LHCN-M2 (cell line): ENCODE measurements around the gene STIM1. TPM values are rescaled to one million over a fixed set of nuclear protein-coding genes. Genes with fewer than 3 reads are reported as not detected.

Source experiments
- DNase-seq: peaks from one replicate; pipeline ENCODE4 v3.0.0-alpha.2; 2012; ENCODE audit warnings: low read depth
- total RNA-seq: library from RNA; depleted of rRNA; stranded (reverse); fragments of >200 nt; gene quantifications from 2 replicates; pipeline ENCODE4 v1.2.3, GENCODE V29; 2014; rRNA removed

STIM1 gene
- total RNA-seq, 1 experiment from 2014 or later, result 25.0 TPM

GRCh38 chr11:4102711-4103110 is 247.2 kb downstream of the STIM1 start:
- DNase-seq, result no peak

- no peak for DNase-seq
Observed at GRCh38 chr11:4103269-4103668, 247.8 kb downstream of the STIM1 start.

- peak; percentile 36 for DNase-seq
Observed at GRCh38 chr11:4105916-4106315, 250.5 kb downstream of the STIM1 start.

GRCh38 chr11:4111834-4112233 is 256.4 kb downstream of the STIM1 start:
- no peak for DNase-seq

GRCh38 chr11:4115128-4115527 is 259.7 kb downstream of the STIM1 start:
- DNase-seq, result no peak

GRCh38 chr11:4118107-4118506 is 262.6 kb downstream of the STIM1 start:
- DNase-seq, result no peak

GRCh38 chr11:4123218-4123617 is 267.8 kb downstream of the STIM1 start:
- no peak for DNase-seq

GRCh38 chr11:4125141-4125540 is 269.7 kb downstream of the STIM1 start:
- DNase-seq, result peak; percentile 33

GRCh38 chr11:4127357-4127756 is 271.9 kb downstream of the STIM1 start:
- no peak for DNase-seq

GRCh38 chr11:4130219-4130618 is 274.8 kb downstream of the STIM1 start:
- DNase-seq, result peak; percentile 37

GRCh38 chr11:4134806-4135205 is 279.3 kb downstream of the STIM1 start:
- DNase-seq, result peak; percentile 61

GRCh38 chr11:4138497-4138896 is 283.0 kb downstream of the STIM1 start:
- DNase-seq, result no peak

- peak; percentile 5 for DNase-seq
Observed at GRCh38 chr11:4140067-4140636, 284.7 kb downstream of the STIM1 start.

Other genes starting within 250 kb of the STIM1 start
- 0.11 TPM in 1 of 2 replicates, not detected in the other for gene ART5, start 213.7 kb upstream of the STIM1 start, total RNA-seq
- not detected in 2 replicates for gene ART1, start 210.5 kb upstream of the STIM1 start, total RNA-seq
- gene CHRNA10, start 184.3 kb upstream of the STIM1 start, total RNA-seq, result 0.51 and 0.98 TPM in 2 replicates
- 121 and 126 TPM in 2 replicates for gene NUP98, start 58.1 kb upstream of the STIM1 start, total RNA-seq
- 13.7 and 18.5 TPM in 2 replicates for gene PGAP2, start 47.1 kb upstream of the STIM1 start, total RNA-seq
- gene RHOG, start 14.7 kb upstream of the STIM1 start, total RNA-seq, result 36.5 and 38.3 TPM in 2 replicates
- gene RRM1, start 239.1 kb downstream of the STIM1 start, total RNA-seq, result 186 and 200 TPM in 2 replicates